Lower lobe of right lung (tissue), 2 donors: ENCODE results near the gene GRID1. TPM values are rescaled to one million over a fixed set of nuclear protein-coding genes. Genes with fewer than 3 reads are reported as not detected.

Source experiments
- ATAC-seq, 2 donors: fragments of 200-7000 bp; cut with Tn5 transposase; one replicate each; pipeline ENCODE4 v1.9.1; 2020 to 2022; ENCODE audit warnings: mild to moderate bottlenecking in 2 of 2, moderate library complexity in 2 of 2
- DNase-seq: peaks from one replicate; pipeline ENCODE4 v3.0.0-alpha.2; 2020
- H3K27ac ChIP-seq: fragments of 200-600 bp; one replicate; pipeline ENCODE4 v1.8.0; 2022
- H3K27me3 ChIP-seq: fragments of 200-600 bp; one replicate; pipeline ENCODE4 v1.8.0; 2022; ENCODE audit warnings: low read depth
- H3K36me3 ChIP-seq: fragments of 200-600 bp; one replicate; pipeline ENCODE4 v1.8.0; 2022; ENCODE audit warnings: mild to moderate bottlenecking
- H3K4me1 ChIP-seq: fragments of 200-600 bp; one replicate; pipeline ENCODE4 v1.8.0; 2022
- H3K4me3 ChIP-seq: fragments of 200-600 bp; one replicate; pipeline ENCODE4 v1.8.0; 2022; ENCODE audit warnings: mild to moderate bottlenecking
- H3K9me3 ChIP-seq: fragments of 200-600 bp; one replicate; pipeline ENCODE4 v1.8.0; 2022
- intact Hi-C: fragments of 100-400 bp; cut with DNase I; formaldehyde crosslinking; loops from one replicate; pipeline ENCODE4 v1.11.0; 2022
- total RNA-seq: library from RNA; stranded (reverse); fragmentation: NEBNext Ultra II Directional; extraction: Animal tissue kit (Norgen Biotek cat#: 25700); gene quantifications from one replicate; pipeline ENCODE4 v1.2.1, GENCODE V29; 2021
- TF ChIP-seq, protein P1 (sequence below): fragments of 200-600 bp; IDR thresholded peaks from one replicate; pipeline ENCODE4 v1.8.0; 2022; ENCODE audit warnings: antibody characterized with exemption, mild to moderate bottlenecking
- donor health status: DM: no; HTN: yes; CAD: no; lungs with severe emphysema.

GRID1 gene
- total RNA-seq, 1 donor from 2014 or later: 2.5 TPM

GRCh38 chr10:85607043-85607695, 759.4 kb downstream of the GRID1 start:
- H3K36me3 ChIP-seq: no peaks in the 10 kb centered on the region
- TF ChIP-seq, protein P1, sequence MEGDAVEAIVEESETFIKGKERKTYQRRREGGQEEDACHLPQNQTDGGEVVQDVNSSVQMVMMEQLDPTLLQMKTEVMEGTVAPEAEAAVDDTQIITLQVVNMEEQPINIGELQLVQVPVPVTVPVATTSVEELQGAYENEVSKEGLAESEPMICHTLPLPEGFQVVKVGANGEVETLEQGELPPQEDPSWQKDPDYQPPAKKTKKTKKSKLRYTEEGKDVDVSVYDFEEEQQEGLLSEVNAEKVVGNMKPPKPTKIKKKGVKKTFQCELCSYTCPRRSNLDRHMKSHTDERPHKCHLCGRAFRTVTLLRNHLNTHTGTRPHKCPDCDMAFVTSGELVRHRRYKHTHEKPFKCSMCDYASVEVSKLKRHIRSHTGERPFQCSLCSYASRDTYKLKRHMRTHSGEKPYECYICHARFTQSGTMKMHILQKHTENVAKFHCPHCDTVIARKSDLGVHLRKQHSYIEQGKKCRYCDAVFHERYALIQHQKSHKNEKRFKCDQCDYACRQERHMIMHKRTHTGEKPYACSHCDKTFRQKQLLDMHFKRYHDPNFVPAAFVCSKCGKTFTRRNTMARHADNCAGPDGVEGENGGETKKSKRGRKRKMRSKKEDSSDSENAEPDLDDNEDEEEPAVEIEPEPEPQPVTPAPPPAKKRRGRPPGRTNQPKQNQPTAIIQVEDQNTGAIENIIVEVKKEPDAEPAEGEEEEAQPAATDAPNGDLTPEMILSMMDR: no peak
- no peaks in the 10 kb centered on the region for H3K4me1 ChIP-seq
- DNase-seq (no peak), ATAC-seq (no peak)
- intact Hi-C loops: no loop called here
- H3K27me3 ChIP-seq: no peaks in the 10 kb centered on the region
- H3K27ac ChIP-seq: no peak overlapping the region
- no peaks in the 10 kb centered on the region for H3K9me3 ChIP-seq
- no peak overlapping the region for H3K4me3 ChIP-seq

- TF ChIP-seq, protein P1: no peak
- H3K4me3 ChIP-seq: no peak overlapping the region
- DNase-seq: no peak
- no peak overlapping the region for H3K27ac ChIP-seq
- ATAC-seq: no peak
- intact Hi-C loops: no loop called here
- H3K36me3 ChIP-seq: no peaks in the 10 kb centered on the region
- H3K27me3 ChIP-seq: no peaks in the 10 kb centered on the region
- H3K4me1 ChIP-seq: no peaks in the 10 kb centered on the region
- H3K9me3 ChIP-seq: no peaks in the 10 kb centered on the region
These were observed 760.2 kb downstream of the GRID1 start for GRCh38 chr10:85606401-85606800.

DNA sequence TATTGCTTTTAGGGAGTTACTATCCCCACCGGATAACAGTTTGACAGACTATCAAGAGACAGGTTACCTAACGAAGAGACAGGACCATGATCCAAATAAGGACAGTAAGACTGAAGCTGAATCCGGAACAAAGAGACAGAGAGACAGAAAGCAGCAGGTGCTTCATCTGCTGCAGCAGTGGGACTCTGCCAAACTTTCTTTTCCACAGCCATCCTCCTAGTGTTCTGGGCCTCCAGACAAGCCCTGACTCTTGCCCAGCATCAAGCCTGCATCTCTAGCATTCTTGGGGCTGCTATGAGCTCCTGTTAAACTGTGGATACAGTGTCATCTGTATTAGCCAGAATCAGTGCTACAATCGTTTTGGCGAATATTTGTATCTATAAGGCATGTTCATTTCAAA, 761.7 kb downstream of the GRID1 start:
- Histone ChIP-seq H3K36me3 (no peaks in the 10 kb centered on the region), H3K4me1 (no peaks in the 10 kb centered on the region), H3K27ac (no peak overlapping the region), H3K27me3 (no peaks in the 10 kb centered on the region), H3K4me3 (no peak overlapping the region), H3K9me3 (no peaks in the 10 kb centered on the region)
- DNase-seq (no peak), ATAC-seq (no peak)
- intact Hi-C loops: no loop called here
- TF ChIP-seq, protein P1: no peak

GRCh38 chr10:85604136-85604725, 762.4 kb downstream of the GRID1 start:
- TF ChIP-seq, protein P1: no peak
- H3K4me3 ChIP-seq: no peak overlapping the region
- H3K27ac ChIP-seq: no peak overlapping the region
- intact Hi-C loops: no loop called here
- DNase-seq: no peak
- no peaks in the 10 kb centered on the region for H3K9me3 ChIP-seq
- H3K4me1 ChIP-seq: no peaks in the 10 kb centered on the region
- no peaks in the 10 kb centered on the region for H3K27me3 ChIP-seq
- no peak for ATAC-seq
- H3K36me3 ChIP-seq: no peaks in the 10 kb centered on the region

GRCh38 chr10:85603151-85603940, 763.2 kb downstream of the GRID1 start:
- H3K4me1 ChIP-seq: no peaks in the 10 kb centered on the region
- H3K4me3 ChIP-seq: no peak overlapping the region
- no peak overlapping the region for H3K27ac ChIP-seq
- H3K27me3 ChIP-seq: no peaks in the 10 kb centered on the region
- H3K9me3 ChIP-seq: no peaks in the 10 kb centered on the region
- no peaks in the 10 kb centered on the region for H3K36me3 ChIP-seq
- no peak for DNase-seq
- intact Hi-C loops: no loop called here
- no peak for ATAC-seq
- TF ChIP-seq, protein P1: no peak
